ENCODE measurements around the gene FBXO11.

The FBXO11 gene

DNA sequence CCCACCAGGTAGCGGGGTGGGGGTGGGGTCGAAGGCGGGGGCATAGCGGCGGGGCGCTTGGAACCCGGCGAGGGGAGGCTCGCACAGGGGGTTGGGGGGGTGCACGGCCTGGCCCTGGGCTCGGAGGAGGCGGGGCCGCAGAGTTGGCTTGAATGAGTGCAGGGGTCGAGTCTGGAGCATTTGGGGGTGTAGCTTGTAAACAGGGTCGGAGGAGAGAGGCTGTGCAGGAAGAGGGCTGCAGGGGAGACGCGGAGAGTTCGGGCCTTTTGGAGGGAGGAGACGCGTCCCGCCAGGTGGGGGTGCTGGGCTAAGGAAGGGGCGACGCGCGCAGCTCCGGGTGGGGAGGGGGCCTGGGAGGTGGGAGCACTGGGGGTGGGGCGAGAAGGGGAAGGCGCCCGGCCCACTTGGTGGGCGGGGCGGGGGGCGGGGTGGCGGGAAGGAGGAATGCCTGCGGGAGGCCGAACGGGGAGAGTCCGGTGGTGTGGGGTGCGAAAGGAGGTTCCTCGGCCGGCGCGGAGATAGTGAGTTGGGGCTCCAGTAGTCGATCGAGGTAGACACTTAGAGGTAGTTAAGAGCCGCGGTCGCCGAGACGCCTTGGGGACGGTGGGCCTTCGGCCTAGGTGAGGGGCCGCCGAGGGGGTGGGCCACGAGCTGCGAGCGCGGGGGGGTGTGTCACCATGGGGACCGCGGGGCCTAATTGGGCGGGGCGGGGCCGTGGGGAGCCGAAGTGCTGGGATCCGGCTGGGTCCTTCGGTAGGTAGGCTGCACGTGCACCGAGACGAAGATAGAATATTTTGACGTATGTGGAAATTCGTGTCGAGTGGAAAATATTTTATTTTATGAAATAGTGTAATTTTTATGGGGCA, 122.6 kb downstream of the FBXO11 start:
- DNase-seq: peak; percentile 78 to 95 (median 94)

DNA sequence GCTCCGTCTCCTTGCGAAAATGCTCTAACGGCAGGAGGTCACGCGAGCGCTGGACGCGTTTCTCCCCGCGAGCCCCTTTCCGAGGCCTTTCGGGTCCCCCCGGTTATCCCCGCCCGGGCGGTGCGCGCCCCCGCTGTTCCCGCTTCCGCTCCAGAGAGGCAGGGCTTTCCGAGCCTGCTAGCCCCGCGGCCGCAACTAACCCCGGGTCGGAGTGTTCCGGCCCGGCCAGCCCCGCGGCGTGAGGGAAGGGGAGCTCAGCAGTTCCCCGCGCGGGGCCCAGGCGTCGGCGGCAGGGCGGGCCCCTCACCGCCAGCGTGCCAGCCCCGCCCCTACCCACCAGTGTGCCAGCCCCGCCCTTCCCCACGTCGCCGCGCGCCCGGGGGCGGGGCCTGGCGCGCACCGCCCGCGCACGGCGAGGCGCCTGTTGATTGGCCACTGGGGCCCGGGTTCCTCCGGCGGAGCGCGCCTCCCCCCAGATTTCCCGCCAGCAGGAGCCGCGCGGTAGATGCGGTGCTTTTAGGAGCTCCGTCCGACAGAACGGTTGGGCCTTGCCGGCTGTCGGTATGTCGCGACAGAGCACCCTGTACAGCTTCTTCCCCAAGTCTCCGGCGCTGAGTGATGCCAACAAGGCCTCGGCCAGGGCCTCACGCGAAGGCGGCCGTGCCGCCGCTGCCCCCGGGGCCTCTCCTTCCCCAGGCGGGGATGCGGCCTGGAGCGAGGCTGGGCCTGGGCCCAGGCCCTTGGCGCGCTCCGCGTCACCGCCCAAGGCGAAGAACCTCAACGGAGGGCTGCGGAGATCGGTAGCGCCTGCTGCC, 123.4 kb downstream of the FBXO11 start, which contains the start of gene MSH6:
MSH6 (plus strand) TSS at position 475 of the 815 bp plus-strand sequence; CDS start at position 564, 89 bp downstream.
- DNase-seq: peak; percentile 97 to 98 (median 97)

DNA sequence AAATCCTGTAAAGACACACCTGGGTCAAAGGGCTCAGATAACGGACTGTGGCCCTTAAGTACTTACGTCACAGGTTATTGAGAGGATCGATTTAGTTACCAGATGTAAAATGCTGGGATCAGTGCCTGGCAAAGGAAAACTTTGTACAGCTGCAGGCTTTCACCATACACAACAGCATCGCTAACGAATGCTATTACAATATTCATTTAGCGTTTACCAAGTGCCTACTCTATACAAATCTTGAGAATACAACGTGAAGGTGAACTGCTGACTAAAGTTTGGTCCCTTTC, 124.0 kb downstream of the FBXO11 start:
- DNase-seq: no peak

DNA sequence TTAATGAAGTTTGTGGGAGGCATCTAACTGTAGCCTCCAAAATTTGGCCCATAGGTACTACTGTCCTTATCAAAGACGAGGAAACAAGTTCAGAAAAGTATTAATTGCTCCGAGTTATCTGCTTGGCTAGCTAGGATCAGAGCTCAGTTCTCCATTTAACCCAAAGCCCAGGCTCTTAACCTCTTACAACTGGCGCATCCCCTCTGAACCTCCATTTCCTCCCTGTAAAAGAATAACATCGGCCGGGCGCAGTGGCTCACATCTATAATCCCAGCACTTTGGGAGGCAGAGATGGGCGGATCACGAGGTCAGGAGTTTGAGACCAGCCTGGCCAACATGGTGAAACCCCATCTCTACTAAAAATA, 126.9 kb downstream of the FBXO11 start:
- no peak for DNase-seq

DNA sequence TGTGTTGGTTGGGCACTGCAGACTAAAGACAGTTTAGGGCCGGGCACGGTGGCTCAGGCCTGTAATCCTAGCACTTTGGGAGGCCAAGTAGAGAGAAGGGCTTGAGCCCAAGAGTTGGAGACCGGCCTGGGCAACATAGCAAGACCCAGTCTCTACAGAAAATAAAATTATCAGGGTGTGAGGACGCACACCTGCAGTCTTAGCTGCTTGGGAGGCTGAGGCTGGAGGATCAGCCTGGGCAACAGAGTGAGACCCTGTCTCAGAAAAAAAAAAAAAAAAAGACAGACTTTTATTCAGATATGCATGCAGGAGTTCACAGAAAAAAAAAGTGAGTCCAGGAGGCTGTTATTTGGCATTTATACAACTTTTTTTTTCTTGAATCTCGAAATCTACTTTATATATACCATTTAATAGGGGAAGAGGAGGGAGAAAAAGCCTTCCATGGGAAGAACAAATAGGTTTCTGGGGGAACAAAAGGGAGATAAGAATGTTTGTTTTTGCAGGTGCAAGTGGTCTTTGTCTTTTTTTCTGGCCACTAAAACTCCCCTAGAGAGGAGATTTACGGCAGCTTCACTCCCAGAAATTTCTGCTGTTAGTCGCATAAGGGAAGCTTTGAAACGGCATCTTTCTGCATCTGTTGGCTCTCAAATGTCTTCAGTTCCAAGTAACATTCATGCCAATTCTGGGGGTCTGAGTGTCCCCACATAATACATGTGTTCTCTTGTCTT, 127.4 kb downstream of the FBXO11 start:
- DNase-seq: no peak

DNA sequence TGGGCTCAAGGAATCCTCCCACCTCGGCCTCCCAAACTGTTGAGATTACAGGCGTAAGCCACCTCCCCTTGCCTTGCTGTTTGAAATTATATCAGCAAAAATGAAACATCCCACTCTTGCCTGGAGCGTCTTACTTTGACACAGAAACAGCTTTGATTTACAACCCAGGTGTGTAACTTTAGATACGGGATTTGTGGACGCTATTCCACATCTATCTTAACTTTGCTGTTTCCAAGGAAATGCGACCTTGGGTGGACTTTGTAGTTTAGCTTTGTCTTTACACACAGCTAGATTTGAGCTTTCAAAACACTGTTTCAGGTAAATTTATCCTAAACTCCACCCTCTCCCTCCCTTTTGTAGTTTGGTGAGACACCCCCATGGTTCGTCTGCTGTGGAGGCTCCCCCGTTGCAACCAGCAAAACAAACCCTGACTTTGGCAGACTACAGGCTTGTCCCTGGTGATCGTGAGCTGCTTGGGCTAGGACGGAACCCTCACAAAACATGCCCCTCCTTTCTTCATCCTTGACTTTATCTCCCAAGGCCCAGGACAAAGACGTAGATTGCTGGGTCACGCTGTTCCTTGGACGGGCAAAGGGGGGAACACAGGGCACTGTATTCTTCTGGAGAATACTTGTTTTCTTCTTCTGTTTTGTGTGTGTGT, 128.9 kb downstream of the FBXO11 start:
- no peak for DNase-seq

DNA sequence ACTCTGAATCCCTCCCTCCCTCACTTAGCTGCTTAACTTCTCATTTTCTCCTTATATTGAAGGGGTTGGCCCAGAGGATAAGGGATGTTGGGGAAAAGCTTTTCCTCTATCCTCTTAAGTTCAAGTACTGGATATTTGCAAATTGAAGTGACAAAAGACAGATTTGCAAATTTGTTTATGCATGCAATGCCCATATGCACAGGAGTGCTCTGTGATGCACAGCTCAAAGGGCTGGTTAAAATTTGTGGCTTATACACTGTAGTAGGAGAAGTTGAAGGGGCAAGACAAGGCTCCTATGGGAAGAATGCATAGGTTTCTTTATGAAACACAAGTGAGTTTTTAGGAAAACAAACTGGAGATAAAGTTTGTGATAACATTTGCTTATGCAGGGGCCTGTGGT, 131.7 kb downstream of the FBXO11 start:
- DNase-seq: no peak

DNA sequence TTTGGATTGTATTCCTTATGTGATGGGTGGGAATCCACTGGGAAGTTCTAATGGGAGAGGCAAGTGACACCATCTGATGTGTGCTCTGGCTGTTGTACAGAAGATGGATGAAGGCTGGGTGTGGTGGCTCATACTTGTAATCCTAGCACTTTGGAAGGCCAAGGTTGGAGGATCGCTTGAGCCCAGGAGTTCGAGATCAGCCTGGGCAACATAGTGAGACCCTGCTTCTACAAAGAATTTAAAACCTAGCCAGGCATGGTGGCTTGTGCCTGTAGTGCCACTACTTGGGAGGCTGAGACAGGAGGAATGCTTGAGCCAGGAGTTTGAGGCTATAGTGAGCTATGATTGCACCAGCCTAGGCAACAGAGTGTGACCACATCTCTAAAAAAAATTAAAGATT, 134.0 kb downstream of the FBXO11 start:
- DNase-seq: no peak

DNA sequence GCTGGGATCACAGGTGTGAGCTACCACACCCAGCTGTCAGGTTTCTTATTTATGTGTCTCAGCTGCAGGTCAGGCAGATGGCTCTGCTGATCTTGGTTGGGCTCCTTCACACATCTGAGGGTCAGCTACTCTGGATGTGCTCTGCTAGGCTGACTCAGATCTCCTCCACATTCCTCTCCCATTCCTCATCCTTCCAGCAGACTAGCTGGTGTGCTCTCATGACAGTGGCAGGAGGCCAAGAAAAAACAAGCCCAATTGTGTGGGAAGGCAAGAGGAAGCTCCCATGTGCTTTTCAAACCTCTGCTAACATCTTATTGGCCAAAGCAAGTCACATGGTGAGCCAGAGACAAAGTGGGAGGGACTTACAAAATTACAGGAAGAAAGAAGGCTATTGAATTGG, 135.1 kb downstream of the FBXO11 start:
- peak in 2 of 3 experiments; percentile 15 to 63 for DNase-seq

DNA sequence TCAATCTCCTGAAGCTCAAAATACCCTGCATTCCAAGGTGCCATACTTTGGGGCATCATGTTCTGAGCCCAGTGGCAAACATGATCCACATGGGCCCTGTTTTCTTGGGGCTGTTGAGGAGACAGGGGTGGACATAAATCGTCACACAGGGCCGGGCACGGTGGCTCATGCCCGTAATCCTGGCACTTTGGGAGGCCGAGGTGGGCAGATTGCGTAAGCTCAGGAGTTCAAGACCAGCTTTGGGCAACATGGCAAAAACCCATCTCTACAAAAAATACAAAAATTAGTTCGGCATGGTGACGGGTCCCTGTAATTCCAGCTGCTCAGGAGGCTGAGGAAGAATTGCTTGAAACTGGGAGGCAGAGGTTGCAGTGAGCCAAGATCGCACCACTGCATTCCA, 137.0 kb downstream of the FBXO11 start:
- no peak for DNase-seq

DNA sequence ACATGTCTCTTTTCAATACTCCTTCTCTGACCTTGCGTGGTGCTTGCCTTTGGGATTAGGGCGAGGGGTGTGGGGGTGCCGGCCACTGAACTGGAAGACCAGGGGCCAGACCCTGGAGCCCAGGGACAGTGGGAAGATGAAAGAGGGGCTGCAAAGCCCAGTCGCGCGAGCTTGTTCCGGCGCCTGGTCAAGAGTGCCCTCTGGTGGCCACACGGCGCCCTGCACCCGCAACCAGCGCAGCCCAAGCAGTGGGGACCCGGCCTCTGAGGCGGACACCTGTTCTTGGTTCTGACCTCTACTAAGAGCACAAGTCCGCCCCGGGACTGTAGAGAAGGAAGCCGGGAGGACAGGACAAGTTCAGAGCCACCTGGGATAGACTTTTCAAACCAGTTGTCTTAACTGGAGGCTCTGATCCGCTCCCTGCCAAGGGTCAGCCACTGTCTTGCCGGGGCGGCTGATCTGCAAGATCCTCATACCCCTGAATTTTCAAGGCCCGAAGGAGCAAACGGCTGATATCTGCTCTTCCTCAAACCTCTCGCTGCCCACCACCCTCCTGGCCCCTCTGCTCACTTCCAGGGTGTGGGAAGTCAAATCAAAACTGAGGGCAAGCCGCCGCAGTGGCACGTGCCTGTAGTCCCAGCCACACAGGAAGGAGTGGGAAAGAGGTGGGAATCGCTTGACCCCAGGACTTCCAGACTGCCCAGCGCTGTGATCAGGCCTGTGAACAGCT, 138.3 kb downstream of the FBXO11 start:
- DNase-seq: peak; percentile 57 to 75 (median 62)

DNA sequence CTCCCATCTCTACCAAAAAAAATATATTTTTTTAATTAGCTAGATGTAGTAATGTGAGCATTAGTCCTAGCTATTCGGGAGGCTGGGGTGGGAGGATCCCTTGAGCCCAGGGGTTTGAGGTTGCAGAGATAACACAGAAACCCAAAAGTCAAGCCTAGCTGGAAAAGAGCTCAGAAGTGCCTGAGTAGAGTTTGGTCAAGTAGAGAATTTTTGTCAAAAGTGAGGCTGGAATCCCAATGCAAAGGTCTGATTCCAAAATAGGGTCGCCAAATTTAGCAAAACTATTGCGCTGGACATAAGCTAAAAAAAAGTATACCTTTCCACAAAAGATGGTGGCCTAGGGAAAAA, 138.8 kb downstream of the FBXO11 start:
- no peak for DNase-seq

DNA sequence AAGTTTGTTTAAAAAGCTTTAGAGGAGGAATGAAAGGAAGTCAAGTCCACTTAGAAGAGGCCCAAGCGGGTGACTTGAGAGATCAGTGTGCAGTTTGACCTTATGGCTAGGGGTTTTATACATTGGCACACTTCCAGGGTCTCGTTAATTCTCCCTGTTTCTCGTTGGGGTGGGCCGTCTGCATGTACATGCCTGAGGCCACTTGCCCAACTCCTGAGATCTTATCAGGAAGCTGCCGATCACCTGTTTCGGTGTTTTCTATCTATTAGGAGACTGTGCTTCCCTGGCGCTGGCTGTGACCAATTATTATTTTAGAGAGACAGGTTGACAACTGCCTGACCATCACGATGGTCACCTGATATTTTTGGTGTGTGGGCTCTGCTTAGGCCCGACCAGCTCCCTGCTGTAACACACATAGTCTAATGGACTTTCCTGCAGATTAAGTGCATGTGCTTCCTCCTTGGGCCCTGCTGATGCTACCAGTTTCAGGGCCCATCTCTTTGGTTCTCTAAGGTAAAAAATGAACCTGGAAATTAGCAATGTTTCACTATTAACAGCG, 154.4 kb downstream of the FBXO11 start:
- peak in 1 of 3 experiments; percentile 19 for DNase-seq

DNA sequence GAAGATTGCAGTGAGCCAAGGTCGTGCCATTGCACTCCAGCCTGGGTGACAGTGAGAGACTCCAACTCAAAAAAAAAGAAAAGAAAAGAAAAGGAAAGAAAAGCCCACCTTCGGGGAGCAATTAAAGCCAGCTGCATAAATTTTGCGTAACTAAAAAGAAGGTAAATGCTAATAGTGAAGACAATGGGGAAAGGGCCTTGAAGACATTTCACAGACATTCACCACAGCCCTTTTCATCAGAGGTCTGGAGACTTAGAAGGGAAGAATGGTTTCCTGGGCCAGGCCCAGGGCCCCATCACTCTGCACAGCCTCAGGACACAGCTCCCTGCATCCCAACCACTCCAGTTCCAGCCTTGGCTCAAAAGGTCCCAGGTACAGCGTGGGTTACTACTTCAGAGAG, 158.4 kb downstream of the FBXO11 start:
- no peak for DNase-seq

DNA sequence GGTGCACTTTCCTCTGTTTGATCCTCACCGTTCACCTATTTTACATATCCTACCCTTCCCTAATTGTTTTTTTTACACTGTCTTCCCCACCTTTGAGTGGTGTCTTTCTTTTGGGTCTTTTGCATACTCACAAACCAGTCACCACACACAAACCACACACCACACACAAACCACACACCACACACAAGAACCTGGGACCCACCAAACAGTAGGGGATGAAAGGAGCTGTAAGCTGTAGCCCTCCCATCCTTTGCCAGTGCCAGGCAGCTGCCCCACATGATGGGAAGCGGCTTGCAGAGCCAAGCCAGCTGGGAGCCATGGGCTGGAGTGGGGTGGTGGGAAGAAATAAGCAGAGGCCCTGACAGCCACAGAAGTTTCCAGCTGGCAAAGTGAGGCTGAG, 162.2 kb downstream of the FBXO11 start:
- DNase-seq: no peak

DNA sequence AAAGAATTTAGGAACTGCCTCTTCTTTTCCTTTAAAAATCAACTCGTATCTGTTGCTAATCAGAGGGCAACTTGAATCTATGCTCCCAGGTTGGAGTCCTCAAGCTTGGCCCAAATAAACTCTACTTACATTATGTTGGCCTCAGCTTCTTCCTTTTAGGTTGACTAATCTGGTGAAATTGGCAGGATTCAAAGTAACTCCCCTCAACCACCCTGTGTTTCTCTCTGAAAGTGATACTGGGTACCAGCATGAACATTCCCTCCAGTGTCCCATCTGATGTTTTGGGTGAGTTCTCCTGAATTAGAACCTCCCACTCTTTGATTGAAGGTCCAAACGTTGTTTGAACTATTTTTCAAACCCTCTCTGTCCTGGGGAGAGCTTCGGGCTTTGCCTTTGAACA, 164.7 kb downstream of the FBXO11 start:
- no peak for DNase-seq

DNA sequence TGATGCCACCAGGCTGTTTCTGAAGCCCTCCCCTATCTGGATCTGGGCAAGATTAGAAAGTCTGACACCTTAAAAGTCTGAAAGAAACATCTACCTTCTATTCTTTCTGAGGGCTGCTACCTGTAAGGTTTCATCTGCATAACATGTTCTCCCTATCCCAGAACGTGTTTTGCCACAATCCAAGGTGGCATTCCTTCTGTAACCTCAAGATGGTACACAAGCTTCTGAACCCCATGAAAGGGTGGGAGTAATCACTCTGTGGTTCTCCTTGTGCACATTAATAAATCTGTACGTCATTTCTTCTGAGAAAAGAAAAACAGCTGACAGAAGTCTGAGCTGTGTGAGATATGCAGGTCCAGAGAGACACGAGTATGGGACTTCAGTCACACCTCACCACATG, 165.2 kb downstream of the FBXO11 start:
- no peak for DNase-seq

Measured in NCI-H1417 (cell line).